ENCODE data around the gene PRKAR1B.
"Not testable (repeated sequence)": the region's sequence is repeated elsewhere in the genome, so short reads cannot be mapped to it uniquely, and the experiment has no call there.

Gene PRKAR1B

GRCh38 chr7:551615-551970 is 175.5 kb downstream of the PRKAR1B start:
- DNase-seq = not testable (repeated sequence)

- no peak for DNase-seq
Observed at GRCh38 chr7:550881-551614, 176.0 kb downstream of the PRKAR1B start.

GRCh38 chr7:549891-550625 is 177.0 kb downstream of the PRKAR1B start:
- DNase-seq = no peak

- DNase-seq = no peak
Observed at GRCh38 chr7:549066-549890, 177.8 kb downstream of the PRKAR1B start.

GRCh38 chr7:548401-548800 is 178.7 kb downstream of the PRKAR1B start:
- DNase-seq = no peak

- DNase-seq = no peak
Observed at GRCh38 chr7:545470-545869, 181.6 kb downstream of the PRKAR1B start.

- no peak for DNase-seq
Observed at GRCh38 chr7:544338-545221, 182.5 kb downstream of the PRKAR1B start.

- no peak for DNase-seq
Observed at GRCh38 chr7:543501-544337, 183.4 kb downstream of the PRKAR1B start.

- DNase-seq = no peak
Observed at GRCh38 chr7:542713-543500, 184.2 kb downstream of the PRKAR1B start.

GRCh38 chr7:542131-542712 is 184.9 kb downstream of the PRKAR1B start:
- no peak for DNase-seq

GRCh38 chr7:541661-542060 is 185.4 kb downstream of the PRKAR1B start:
- DNase-seq = no peak

- DNase-seq = no peak
Observed at GRCh38 chr7:540997-541396, 186.1 kb downstream of the PRKAR1B start.

- no peak for DNase-seq
Observed at GRCh38 chr7:540579-540978, 186.5 kb downstream of the PRKAR1B start.

- peak; percentile 47 for DNase-seq
Observed at GRCh38 chr7:539731-540411, 187.2 kb downstream of the PRKAR1B start.

- no peak for DNase-seq
Observed at GRCh38 chr7:538764-539685, 188.1 kb downstream of the PRKAR1B start.

GRCh38 chr7:537911-538634 is 189.0 kb downstream of the PRKAR1B start:
- DNase-seq = no peak

- no peak for DNase-seq
Observed at GRCh38 chr7:536231-536630, 190.8 kb downstream of the PRKAR1B start.

GRCh38 chr7:534959-535358 is 192.1 kb downstream of the PRKAR1B start:
- no peak for DNase-seq
